ENCODE results near the gene SOX15. TPM values are rescaled to one million over a fixed set of nuclear protein-coding genes. Genes with fewer than 3 reads are reported as not detected.
A peak's percentile ranks its signal among the peaks of the same experiment; 100 is the strongest.

The SOX15 gene
- total and polyA plus RNA-seq, 8 donors: 0.18 to 1.0 (median 0.35) TPM; not detected in 3

DNA sequence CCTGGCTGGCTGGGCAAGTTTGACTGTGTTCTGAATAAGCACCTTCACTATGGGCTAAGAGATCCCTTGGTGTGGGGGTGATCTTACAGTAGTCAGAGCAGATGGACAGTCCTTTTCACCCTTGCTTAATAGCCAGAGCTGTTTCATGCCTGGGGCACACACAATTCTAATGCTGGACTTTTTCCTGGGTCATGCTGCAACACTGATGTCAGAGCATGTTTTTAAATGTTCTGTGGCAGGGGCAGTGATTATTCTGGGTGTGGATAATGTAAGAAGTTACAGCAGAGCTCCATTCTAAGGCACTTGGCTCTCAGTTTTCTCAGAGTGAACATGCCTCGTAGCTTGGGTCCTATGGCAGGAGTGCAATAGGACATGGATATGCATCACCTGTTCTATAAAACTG is 14.4 kb downstream of the SOX15 start:
- peaks cover 23 to 48% (median 46%) of the 10 kb centered on the region in 3 donors for H3K36me3 ChIP-seq

GRCh38 chr17:7574176-7574953 is 15.5 kb downstream of the SOX15 start:
- Histone ChIP-seq H3K4me3 (peak overlapping the region; percentile 84 to 99 (median 93)), H3K36me3 (peaks cover 23 to 54% (median 50%) of the 10 kb centered on the region in 3 donors), H3K27me3 (no peaks in the 10 kb centered on the region), H3K4me1 (peaks cover 7 to 30% (median 10%) of the 10 kb centered on the region in 3 donors), H3K27ac (peak overlapping the region; percentile 82 to 95 (median 92)), H3K9me3 (no peaks in the 10 kb centered on the region)
- TF ChIP-seq, protein P1, sequence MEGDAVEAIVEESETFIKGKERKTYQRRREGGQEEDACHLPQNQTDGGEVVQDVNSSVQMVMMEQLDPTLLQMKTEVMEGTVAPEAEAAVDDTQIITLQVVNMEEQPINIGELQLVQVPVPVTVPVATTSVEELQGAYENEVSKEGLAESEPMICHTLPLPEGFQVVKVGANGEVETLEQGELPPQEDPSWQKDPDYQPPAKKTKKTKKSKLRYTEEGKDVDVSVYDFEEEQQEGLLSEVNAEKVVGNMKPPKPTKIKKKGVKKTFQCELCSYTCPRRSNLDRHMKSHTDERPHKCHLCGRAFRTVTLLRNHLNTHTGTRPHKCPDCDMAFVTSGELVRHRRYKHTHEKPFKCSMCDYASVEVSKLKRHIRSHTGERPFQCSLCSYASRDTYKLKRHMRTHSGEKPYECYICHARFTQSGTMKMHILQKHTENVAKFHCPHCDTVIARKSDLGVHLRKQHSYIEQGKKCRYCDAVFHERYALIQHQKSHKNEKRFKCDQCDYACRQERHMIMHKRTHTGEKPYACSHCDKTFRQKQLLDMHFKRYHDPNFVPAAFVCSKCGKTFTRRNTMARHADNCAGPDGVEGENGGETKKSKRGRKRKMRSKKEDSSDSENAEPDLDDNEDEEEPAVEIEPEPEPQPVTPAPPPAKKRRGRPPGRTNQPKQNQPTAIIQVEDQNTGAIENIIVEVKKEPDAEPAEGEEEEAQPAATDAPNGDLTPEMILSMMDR (IDR thresholded peaks at IDR 0.05): no peak
- FAIRE-seq: no peak
- intact Hi-C loops (cut with DNase I): no loop called here
- no peak for ATAC-seq
- DNase-seq: no peak
- 20 to 24% methylated on average over 15 of the region's 15 CpGs for WGBS, 2 donors

More for the DNA sequence above, 14.4 kb downstream of the SOX15 start:
- H3K27me3 ChIP-seq: no peaks in the 10 kb centered on the region
- no peak for ATAC-seq
- no peak for FAIRE-seq
- TF ChIP-seq, protein P1 (IDR thresholded peaks at IDR 0.05): no peak
- intact Hi-C loops (cut with DNase I): no loop called here
- WGBS, 2 donors: 63 to 91% methylated on average over 1 of the region's 1 CpG
- H3K27ac ChIP-seq: no peak overlapping the region
- peak overlapping the region in 1 of 4 donors; percentile 88 for H3K4me3 ChIP-seq
- DNase-seq: no peak
- peaks cover 7 to 36% (median 10%) of the 10 kb centered on the region in 3 donors for H3K4me1 ChIP-seq
- H3K9me3 ChIP-seq: no peaks in the 10 kb centered on the region

- Histone ChIP-seq H3K36me3 (peaks cover 23 to 54% (median 50%) of the 10 kb centered on the region in 3 donors), H3K4me3 (peak overlapping the region; percentile 84 to 99 (median 93)), H3K4me1 (peaks cover 7 to 30% (median 10%) of the 10 kb centered on the region in 3 donors), H3K27ac (peak overlapping the region; percentile 82 to 95 (median 92)), H3K9me3 (no peaks in the 10 kb centered on the region), H3K27me3 (no peaks in the 10 kb centered on the region)
- intact Hi-C loops (cut with DNase I): no loop called here
- DNase-seq: peak; percentile 85 to 94 (median 87)
- TF ChIP-seq, protein P1 (IDR thresholded peaks at IDR 0.05): no peak
- 0 to 1% methylated on average over 54 to 71 of the region's 71 CpGs for WGBS, 2 donors
- no peak for FAIRE-seq
- peak; percentile 64 to 74 (median 68) for ATAC-seq
Measured at GRCh38 chr17:7573324-7574080, 16.4 kb downstream of the SOX15 start.

- 1% methylated on average over 73 of the region's 73 CpGs for WGBS, 2 donors
- intact Hi-C loops (cut with DNase I): no loop called here
- peak overlapping the region; percentile 82 to 95 (median 92) for H3K27ac ChIP-seq
- FAIRE-seq (peak; percentile 97), DNase-seq (peak; percentile 98 to 100 (median 100)), ATAC-seq (peak; percentile 88 to 95 (median 88))
- TF ChIP-seq, protein P1 (IDR thresholded peaks at IDR 0.05): no peak
- H3K4me1 ChIP-seq: peaks cover 7 to 29% (median 10%) of the 10 kb centered on the region in 3 donors
- peaks cover 19 to 48% (median 45%) of the 10 kb centered on the region in 3 donors for H3K36me3 ChIP-seq
- H3K9me3 ChIP-seq: no peaks in the 10 kb centered on the region
- no peaks in the 10 kb centered on the region for H3K27me3 ChIP-seq
- H3K4me3 ChIP-seq: peak overlapping the region; percentile 84 to 99 (median 93)
Measured at GRCh38 chr17:7572588-7573323, 17.1 kb downstream of the SOX15 start.

All from pancreas (tissue), 10 donors.